Loucy (cell line): ENCODE measurements around the gene TEX10.

Source experiments
- CTCF ChIP-seq: fragments of 200-600 bp; sonication (generic); conservative IDR thresholded peaks from 2 replicates; pipeline ENCODE4 v1.5.1; 2014; ENCODE audit warnings: mild to moderate bottlenecking, antibody characterized with exemption, low read length
- EZH2phosphoT487 ChIP-seq: fragments of 200-600 bp; IDR thresholded peaks from 2 replicates; pipeline ENCODE4 v1.6.1; 2018; ENCODE audit warnings: antibody characterized with exemption, mild to moderate bottlenecking, moderate library complexity, borderline replicate concordance

GRCh38 chr9:100287186-100287585 lies 65.6 kb downstream of the TEX10 start:
- TF ChIP-seq CTCF (no peak), EZH2phosphoT487 (no peak)
